ENCODE results near the gene ARF1. TPM values are rescaled to one million over a fixed set of nuclear protein-coding genes. Genes with fewer than 3 reads are reported as not detected.
A peak's percentile ranks its signal among the peaks of the same experiment; 100 is the strongest.

The ARF1 gene
- total RNA-seq, 1 donor from 2014 or later = 288 TPM

GRCh38 chr1:228046421-228047182, 35.9 kb upstream of the ARF1 start:
- no peaks in the 10 kb centered on the region for H3K36me3 Mint-ChIP-seq
- H3K27me3 Mint-ChIP-seq = peaks cover 16% of the 10 kb centered on the region
- peak overlapping the region; percentile 2 for H3K27ac Mint-ChIP-seq
- no peak overlapping the region for H3K4me3 Mint-ChIP-seq
- no peak for TF ChIP-seq CTCF (conservative IDR thresholded peaks at IDR 0.05)
- DNase-seq (ENCODE audit: extremely low spot score, unreplicated experiment) = no peak
- no peaks in the 10 kb centered on the region for H3K9me3 Mint-ChIP-seq
- no peaks in the 10 kb centered on the region for H3K4me1 Mint-ChIP-seq (ENCODE audit: unreplicated experiment)

GRCh38 chr1:228047183-228047466, 35.4 kb upstream of the ARF1 start:
- Mint-ChIP-seq H3K27me3 (peaks cover 20% of the 10 kb centered on the region), H3K4me1 (ENCODE audit: unreplicated experiment) (no peaks in the 10 kb centered on the region), H3K9me3 (no peaks in the 10 kb centered on the region), H3K36me3 (no peaks in the 10 kb centered on the region), H3K27ac (no peak overlapping the region), H3K4me3 (no peak overlapping the region)
- no peak for DNase-seq (ENCODE audit: extremely low spot score, unreplicated experiment)
- no peak for TF ChIP-seq CTCF (conservative IDR thresholded peaks at IDR 0.05)

- peaks cover 28% of the 10 kb centered on the region for H3K27me3 Mint-ChIP-seq
These were observed 34.4 kb upstream of the ARF1 start for GRCh38 chr1:228048120-228048519.

GRCh38 chr1:228048659-228049298, 33.7 kb upstream of the ARF1 start:
- no peaks in the 10 kb centered on the region for H3K36me3 Mint-ChIP-seq
- H3K4me3 Mint-ChIP-seq = no peak overlapping the region
- no peak overlapping the region for H3K27ac Mint-ChIP-seq
- H3K4me1 Mint-ChIP-seq (ENCODE audit: unreplicated experiment) = no peaks in the 10 kb centered on the region
- TF ChIP-seq CTCF (conservative IDR thresholded peaks at IDR 0.05) = no peak
- peaks cover 35% of the 10 kb centered on the region for H3K27me3 Mint-ChIP-seq
- DNase-seq (ENCODE audit: extremely low spot score, unreplicated experiment) = no peak
- H3K9me3 Mint-ChIP-seq = no peaks in the 10 kb centered on the region

More at GRCh38 chr1:228048120-228048519, 34.4 kb upstream of the ARF1 start:
- no peak overlapping the region for H3K4me3 Mint-ChIP-seq
- H3K36me3 Mint-ChIP-seq = no peaks in the 10 kb centered on the region
- no peak overlapping the region for H3K27ac Mint-ChIP-seq
- H3K4me1 Mint-ChIP-seq (ENCODE audit: unreplicated experiment) = no peaks in the 10 kb centered on the region
- no peaks in the 10 kb centered on the region for H3K9me3 Mint-ChIP-seq
- DNase-seq (ENCODE audit: extremely low spot score, unreplicated experiment) = no peak
- TF ChIP-seq CTCF (conservative IDR thresholded peaks at IDR 0.05) = no peak

GRCh38 chr1:228050571-228051231, 31.8 kb upstream of the ARF1 start:
- TF ChIP-seq CTCF (conservative IDR thresholded peaks at IDR 0.05) = no peak
- peak; percentile 60 for DNase-seq (ENCODE audit: extremely low spot score, unreplicated experiment)
- peaks cover 47% of the 10 kb centered on the region for H3K27me3 Mint-ChIP-seq
- no peak overlapping the region for H3K4me3 Mint-ChIP-seq
- H3K27ac Mint-ChIP-seq = no peak overlapping the region
- no peaks in the 10 kb centered on the region for H3K4me1 Mint-ChIP-seq (ENCODE audit: unreplicated experiment)
- H3K36me3 Mint-ChIP-seq = no peaks in the 10 kb centered on the region
- H3K9me3 Mint-ChIP-seq = no peaks in the 10 kb centered on the region
